ENCODE data around the gene CENPM.

Gene CENPM

GRCh38 chr22:41946629-41947423, at the start of gene CENPM:
Gene CENPM (minus strand): TSS chr22:41947152. CDS start chr22:41947076, 76 bp downstream.
- H3K4me3 ChIP-seq (ENCODE audit: low read depth, low read length): peak within 1 kb of the TSS; percentile 97
- TF ChIP-seq CTCF (IDR thresholded peaks at IDR 0.05; ENCODE audit: borderline replicate concordance, insufficient read depth, low read depth, low read length): no peak

GRCh38 chr22:41995211-41995610, 48.3 kb upstream of the CENPM start:
- H3K4me3 ChIP-seq (ENCODE audit: low read depth, low read length): no peak overlapping the region
- TF ChIP-seq CTCF (IDR thresholded peaks at IDR 0.05; ENCODE audit: borderline replicate concordance, insufficient read depth, low read depth, low read length): no peak

- TF ChIP-seq CTCF (IDR thresholded peaks at IDR 0.05; ENCODE audit: borderline replicate concordance, insufficient read depth, low read depth, low read length): no peak
- no peak overlapping the region for H3K4me3 ChIP-seq (ENCODE audit: low read depth, low read length)
Measured at GRCh38 chr22:41992496-41992895, 45.5 kb upstream of the CENPM start.

GRCh38 chr22:41991111-41991510, 44.2 kb upstream of the CENPM start:
- no peak for TF ChIP-seq CTCF (IDR thresholded peaks at IDR 0.05; ENCODE audit: borderline replicate concordance, insufficient read depth, low read depth, low read length)
- no peak overlapping the region for H3K4me3 ChIP-seq (ENCODE audit: low read depth, low read length)

- H3K4me3 ChIP-seq (ENCODE audit: low read depth, low read length): no peak overlapping the region
- TF ChIP-seq CTCF (IDR thresholded peaks at IDR 0.05; ENCODE audit: borderline replicate concordance, insufficient read depth, low read depth, low read length): no peak
Measured at GRCh38 chr22:41989246-41989645, 42.3 kb upstream of the CENPM start.

- H3K4me3 ChIP-seq (ENCODE audit: low read depth, low read length): no peak overlapping the region
- TF ChIP-seq CTCF (IDR thresholded peaks at IDR 0.05; ENCODE audit: borderline replicate concordance, insufficient read depth, low read depth, low read length): no peak
Measured at GRCh38 chr22:41987276-41987675, 40.3 kb upstream of the CENPM start.

All from GM12875 (cell line).